Stomach (tissue), 4 donors: ENCODE data around the gene TNS3.

Experiments used
- POLR2AphosphoS5 ChIP-seq, 3 donors: sonication (generic); formaldehyde crosslinking; IDR thresholded peaks; one replicate each; pipeline ENCODE4 v1.6.1; 2016; ENCODE audit warnings: antibody characterized with exemption in 3 of 3
- TF ChIP-seq, protein P1 (sequence below), 7 experiments: fragments of 450-650 bp in 4 of 7; fragments of 200-600 bp in 3 of 7; sonication (generic) in 3 of 7; IDR thresholded peaks; one replicate each; pipeline ENCODE4 v1.5.1; 2016 to 2019; ENCODE audit warnings: antibody characterized with exemption in 7 of 7, control low read depth in 2 of 7, mild to moderate bottlenecking in 1 of 7

- TF ChIP-seq, protein P1, sequence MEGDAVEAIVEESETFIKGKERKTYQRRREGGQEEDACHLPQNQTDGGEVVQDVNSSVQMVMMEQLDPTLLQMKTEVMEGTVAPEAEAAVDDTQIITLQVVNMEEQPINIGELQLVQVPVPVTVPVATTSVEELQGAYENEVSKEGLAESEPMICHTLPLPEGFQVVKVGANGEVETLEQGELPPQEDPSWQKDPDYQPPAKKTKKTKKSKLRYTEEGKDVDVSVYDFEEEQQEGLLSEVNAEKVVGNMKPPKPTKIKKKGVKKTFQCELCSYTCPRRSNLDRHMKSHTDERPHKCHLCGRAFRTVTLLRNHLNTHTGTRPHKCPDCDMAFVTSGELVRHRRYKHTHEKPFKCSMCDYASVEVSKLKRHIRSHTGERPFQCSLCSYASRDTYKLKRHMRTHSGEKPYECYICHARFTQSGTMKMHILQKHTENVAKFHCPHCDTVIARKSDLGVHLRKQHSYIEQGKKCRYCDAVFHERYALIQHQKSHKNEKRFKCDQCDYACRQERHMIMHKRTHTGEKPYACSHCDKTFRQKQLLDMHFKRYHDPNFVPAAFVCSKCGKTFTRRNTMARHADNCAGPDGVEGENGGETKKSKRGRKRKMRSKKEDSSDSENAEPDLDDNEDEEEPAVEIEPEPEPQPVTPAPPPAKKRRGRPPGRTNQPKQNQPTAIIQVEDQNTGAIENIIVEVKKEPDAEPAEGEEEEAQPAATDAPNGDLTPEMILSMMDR (IDR thresholded peaks at IDR 0.05): no peak
- no peak for TF ChIP-seq POLR2AphosphoS5 (IDR thresholded peaks at IDR 0.05)
Measured at GRCh38 chr7:47461746-47462145, 120.2 kb downstream of the TNS3 start.
